K562 treated with DMSO at 1 percent for 4 hours (cell line): Measurements from ENCODE around the gene TEX14. TPM values are rescaled to one million over a fixed set of nuclear protein-coding genes. Genes with fewer than 3 reads are reported as not detected.

ENCODE experiments used
- total RNA-seq: library from RNA; unstranded; fragments of 300-600 nt; gene quantifications from 2 replicates; pipeline ENCODE4 v1.2.3, GENCODE V29; 2022; ENCODE audit not compliant: insufficient read depth

Gene TEX14, protein sequence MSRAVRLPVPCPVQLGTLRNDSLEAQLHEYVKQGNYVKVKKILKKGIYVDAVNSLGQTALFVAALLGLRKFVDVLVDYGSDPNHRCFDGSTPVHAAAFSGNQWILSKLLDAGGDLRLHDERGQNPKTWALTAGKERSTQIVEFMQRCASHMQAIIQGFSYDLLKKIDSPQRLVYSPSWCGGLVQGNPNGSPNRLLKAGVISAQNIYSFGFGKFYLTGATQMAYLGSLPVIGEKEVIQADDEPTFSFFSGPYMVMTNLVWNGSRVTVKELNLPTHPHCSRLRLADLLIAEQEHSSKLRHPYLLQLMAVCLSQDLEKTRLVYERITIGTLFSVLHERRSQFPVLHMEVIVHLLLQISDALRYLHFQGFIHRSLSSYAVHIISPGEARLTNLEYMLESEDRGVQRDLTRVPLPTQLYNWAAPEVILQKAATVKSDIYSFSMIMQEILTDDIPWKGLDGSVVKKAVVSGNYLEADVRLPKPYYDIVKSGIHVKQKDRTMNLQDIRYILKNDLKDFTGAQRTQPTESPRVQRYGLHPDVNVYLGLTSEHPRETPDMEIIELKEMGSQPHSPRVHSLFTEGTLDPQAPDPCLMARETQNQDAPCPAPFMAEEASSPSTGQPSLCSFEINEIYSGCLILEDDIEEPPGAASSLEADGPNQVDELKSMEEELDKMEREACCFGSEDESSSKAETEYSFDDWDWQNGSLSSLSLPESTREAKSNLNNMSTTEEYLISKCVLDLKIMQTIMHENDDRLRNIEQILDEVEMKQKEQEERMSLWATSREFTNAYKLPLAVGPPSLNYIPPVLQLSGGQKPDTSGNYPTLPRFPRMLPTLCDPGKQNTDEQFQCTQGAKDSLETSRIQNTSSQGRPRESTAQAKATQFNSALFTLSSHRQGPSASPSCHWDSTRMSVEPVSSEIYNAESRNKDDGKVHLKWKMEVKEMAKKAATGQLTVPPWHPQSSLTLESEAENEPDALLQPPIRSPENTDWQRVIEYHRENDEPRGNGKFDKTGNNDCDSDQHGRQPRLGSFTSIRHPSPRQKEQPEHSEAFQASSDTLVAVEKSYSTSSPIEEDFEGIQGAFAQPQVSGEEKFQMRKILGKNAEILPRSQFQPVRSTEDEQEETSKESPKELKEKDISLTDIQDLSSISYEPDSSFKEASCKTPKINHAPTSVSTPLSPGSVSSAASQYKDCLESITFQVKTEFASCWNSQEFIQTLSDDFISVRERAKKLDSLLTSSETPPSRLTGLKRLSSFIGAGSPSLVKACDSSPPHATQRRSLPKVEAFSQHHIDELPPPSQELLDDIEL (N-terminal part only)
- total RNA-seq = 0.40 and 0.64 TPM in 2 replicates

DNA sequence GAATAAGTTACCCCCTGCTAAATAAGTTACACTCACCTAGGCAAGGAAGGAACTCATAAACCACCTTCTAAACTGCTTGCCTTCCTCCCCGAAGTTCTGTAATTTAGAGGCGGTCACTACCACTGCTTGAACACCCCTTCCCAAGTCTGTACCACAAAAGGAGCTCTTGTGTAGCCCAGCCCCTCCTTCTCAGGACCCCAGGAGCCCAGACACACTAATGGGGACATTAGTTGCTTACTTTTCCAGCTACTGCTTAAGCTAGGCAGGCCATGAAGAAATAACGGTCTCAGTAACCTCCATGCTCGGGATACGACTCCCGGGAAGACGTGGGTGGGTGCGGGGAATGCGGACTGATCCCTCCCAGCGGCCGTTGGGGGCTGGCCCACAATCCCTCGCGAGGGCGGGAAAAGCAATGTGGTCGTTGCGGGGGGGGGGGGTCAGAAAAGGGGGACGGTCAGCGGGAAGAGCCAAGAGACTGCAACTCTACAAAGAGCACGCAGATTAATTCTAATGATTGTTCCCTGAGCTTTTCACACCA, at the start of gene TEX14:
Gene TEX14, minus strand, starts transcription at position 345 of the 538 bp plus-strand sequence. CDS start 40,044 bp downstream, outside the sequence.

GRCh38 chr17:58692239-58693055, 602 bp upstream of the TEX14 start, which contains the start of gene RAD51C:
Gene RAD51C, plus strand, starts transcription at chr17:58692602. Its CDS starts 42 bp downstream, at chr17:58692644.

DNA sequence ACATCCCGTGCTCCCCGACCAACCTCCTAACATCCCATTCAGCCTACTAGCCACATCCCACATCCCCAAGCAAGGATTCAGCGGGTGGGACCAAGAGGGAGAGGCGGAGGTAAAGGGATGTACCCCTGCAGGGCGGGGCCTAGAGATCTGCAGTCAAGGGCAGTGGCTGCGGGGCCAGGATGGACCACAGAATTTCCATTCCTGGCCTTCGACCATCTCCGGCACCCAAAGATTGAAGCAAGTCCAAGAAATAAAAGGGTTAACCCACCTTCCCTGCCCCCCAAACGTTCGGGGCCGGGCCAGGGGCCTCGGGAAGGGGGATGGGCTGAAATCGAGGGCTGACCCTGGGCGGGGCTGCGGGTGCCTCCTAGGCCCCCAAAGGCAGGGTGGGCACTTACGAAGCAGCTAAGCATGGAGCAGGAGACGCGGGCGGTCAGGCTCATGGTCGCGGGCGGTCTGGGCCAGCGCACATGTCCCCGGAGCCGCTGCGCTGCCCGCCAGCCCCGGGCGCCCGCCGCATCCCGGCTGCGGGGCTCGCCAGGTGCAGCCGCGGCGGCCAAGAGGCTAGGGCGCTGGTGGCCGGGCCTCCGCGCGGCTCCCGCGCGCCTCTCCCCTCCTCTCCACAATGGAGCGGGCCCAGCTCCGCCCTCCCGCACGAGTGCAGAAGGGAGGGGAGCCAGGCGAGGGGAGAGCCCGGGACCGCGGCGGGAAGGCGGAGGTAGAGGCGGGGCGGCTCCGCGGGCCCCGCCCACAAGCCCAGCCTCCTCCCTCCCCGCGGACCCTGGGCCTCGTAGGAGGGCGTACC, 177.7 kb downstream of the TEX14 start, which contains the start of gene MTMR4:
Gene MTMR4, minus strand, starts transcription at position 674 of the 805 bp plus-strand sequence. Its CDS starts 231 bp downstream, at position 443.

Other genes with a start within 250 kb of the TEX14 start
- not detected in 2 replicates for gene HSF5, start 203.6 kb downstream of the TEX14 start, total RNA-seq
- 9.9 and 20.0 TPM in 2 replicates for gene MTMR4, start 177.4 kb downstream of the TEX14 start, total RNA-seq
- gene RAD51C, start 557 bp upstream of the TEX14 start, total RNA-seq = 55.0 and 78.2 TPM in 2 replicates
- 5.6 and 7.4 TPM in 2 replicates for gene PPM1E, start 63.8 kb upstream of the TEX14 start, total RNA-seq